GM18861 (cell line): Measurements from ENCODE around the gene ADCYAP1.
"Not testable (repeated sequence)": the region's sequence is repeated elsewhere in the genome, so short reads cannot be mapped to it uniquely, and the experiment has no call there.

Experiments
- ATAC-seq: cut with Tn5 transposase; IDR thresholded peaks from one replicate; pipeline ENCODE4 v1.9.1; 2021; ENCODE audit not compliant: unreplicated experiment

The ADCYAP1 gene

DNA sequence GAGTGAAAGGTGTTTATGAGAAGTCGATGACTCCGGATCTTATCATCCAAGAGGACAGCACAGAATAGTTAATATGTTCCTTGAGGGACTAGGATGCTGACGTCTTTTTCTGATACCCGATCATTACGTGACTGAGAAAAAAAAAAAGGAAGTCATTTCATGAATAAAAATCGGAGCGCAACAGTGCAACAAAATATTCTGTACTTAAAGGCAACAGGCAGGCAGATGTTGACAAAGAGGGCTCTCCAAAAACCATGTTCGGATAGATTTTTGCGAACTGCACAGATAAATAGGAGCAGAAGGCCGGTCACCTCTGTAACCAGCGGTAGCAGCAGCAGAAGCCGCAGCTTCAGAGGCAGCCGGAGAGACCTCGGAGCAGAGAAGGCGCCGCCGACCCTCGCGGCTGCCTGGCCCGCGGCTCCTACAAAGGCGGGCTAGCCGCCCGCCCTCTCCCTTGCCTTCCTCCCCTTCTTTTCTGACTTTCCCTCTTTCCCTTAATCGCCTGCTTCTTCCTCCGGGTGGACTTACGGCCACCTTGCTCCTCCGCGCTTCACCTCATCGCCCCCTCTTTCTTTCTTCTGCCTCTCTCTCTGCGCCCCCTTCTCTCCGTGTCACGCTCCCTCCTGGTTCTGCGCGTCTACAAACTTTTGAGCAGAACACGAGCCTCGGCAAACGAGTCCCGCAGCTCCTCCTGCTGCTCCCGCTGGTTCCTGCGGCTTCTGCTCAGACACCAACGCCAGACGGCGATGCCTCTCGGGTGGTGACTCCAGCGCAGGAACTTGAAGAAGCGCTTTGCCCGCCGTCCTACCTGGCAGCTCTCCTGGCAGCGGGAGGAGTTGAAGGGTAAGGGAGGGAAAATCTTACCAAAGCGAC, at the start of gene ADCYAP1:
Gene ADCYAP1, plus strand, starts transcription at position 654 of the 873 bp plus-strand sequence. CDS start 516 bp downstream, outside the sequence.
- ATAC-seq: no peak

DNA sequence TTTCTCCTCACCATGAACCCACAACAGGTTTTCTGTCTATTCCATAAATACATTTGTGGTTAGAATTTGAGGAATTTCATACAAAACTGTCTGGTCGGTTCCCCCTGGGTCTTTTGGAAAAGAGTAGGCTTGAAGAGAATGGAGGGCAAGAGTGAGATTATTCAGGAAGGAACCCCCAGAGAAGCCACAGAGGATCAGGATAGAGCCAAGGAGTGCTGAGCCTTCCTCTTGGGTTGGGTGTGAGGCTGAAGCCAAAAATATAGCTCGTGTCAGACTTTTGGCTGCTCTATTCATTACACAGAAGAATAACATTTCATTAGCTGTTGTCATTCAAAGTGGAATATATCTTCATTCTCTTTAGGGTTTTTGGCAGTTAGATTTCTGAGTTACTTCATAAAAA, 46.7 kb upstream of the ADCYAP1 start:
- ATAC-seq: no peak

DNA sequence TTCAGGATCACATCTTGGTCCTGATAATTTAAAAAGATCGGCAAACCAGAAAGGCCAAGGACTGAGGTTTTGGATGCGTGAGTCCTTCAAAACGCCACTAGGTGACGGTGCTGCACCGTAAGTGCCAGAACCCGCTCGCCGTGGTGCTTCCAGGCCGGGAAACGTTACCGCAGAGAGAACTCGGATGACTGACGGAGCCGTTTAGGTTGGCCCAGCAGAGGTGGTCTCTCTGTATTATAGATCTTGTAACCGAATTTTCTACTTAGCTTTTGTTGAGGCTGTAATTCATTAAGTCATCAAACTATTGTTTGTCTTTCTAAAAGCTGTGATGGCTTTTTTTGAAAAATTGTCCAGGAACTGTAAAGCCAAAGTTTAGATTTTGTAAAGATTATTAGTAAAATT, 39.8 kb upstream of the ADCYAP1 start:
- ATAC-seq: peak; percentile 78

DNA sequence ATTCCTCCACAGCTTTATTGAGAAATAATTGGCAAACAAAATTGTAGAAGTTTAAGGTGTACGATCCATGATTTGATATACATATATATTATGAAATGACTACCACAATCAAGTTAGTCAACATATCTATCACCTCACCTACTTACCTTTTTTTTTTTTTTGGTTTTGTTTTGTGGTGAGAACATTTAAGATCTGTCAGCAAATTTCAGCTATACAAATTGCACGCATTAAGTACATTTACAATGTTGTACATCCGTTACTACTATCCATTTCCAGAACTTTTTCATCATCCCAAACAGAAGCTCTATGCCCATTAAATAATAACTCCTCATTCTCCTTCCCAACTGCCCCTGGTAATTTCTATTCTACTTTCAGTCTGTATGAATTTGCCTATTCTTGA, 37.4 kb upstream of the ADCYAP1 start:
- ATAC-seq: no peak

DNA sequence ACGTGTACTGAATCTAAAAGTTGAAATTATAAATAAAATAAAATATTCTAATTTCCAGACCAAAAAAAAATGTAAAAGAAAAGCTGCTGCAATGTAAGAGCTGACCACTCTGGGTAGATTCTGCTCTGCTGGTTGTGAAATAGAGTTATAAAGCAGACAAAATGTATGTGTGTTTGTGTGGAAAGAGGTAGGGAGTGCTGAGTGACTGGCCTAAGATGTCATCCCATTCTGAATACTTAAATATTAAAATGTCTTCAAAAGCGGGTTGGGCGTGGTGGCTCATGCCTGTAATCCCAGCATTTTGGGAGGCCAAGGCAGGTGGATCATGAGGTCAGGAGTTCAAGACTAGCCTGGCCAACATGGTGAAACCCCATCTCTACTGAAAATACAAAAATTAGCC, 31.2 kb upstream of the ADCYAP1 start:
- ATAC-seq: not testable (repeated sequence)

DNA sequence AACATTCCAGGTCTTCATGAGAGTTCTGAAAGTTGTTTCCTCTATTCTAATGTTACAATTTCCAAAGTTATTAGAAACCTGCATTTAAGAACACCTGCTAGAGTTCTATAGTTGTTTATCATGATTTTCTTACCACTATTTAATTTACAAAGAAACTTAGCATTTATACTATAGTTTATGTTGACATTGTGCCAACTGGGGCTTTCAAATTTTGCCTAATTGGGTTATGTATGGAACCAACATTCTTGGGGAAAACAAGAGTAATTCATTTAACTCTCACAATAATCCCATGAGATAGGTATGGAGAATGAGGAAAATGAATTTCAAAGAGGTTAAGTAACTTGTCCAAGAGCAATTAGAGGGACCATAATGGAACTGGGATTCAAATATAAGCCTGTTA, 28.8 kb upstream of the ADCYAP1 start:
- no peak for ATAC-seq

DNA sequence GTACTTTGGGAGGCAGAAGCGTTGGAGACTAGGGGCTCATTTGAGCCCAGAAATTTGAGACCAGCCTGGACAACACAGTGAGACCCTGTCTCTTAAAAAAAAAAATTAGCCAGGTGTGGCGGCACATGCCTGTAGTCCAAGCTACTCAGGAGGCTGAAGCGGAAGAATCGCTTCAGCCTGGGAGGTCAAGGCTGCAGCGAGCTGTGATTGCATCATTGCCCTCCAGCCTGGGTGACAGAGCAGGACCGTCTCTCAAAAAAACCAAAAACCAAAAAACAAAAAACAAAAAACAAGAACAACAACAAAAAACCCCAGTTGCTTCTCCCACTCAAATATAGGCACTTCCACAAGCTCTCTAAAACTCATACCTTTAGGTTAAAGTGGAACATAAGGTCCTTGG, 27.4 kb upstream of the ADCYAP1 start:
- ATAC-seq: no peak

DNA sequence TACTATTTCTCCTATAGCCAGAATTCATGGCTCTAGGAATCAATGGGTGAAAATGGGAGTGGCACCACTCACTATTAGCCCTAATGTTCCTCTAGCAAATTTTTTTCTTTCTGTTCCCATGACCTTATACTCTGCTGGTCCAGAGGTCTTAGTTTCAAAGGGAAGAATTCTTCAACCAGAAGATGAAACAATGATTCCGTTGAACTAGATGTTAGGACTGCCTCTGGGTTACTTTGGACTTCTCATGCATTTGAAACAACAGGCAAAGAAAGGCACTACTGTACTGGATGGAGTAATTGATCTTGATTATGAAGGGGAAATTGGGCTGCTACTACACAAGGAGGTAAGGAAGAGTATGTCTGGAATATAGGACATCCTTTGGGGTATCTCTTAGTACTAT, 18.6 kb upstream of the ADCYAP1 start:
- ATAC-seq: no peak

DNA sequence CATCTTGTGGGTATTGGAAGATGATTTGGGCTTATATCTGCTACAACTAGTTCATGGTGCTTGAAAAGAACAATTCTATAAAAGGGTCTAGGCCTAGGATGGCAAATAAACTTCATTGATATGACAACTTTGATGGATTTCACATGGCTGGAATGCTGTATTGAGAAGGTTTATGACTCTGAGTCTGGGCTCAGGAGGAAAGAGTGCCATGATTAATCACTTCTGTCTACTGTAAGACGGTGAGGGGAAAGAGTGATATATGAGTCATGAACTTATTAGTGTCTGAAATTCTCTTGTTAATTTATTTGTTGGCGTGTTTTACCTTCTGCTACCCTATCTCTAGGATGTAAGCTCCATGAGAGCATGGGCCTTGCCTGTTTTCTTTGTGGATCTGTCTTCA, 17.0 kb upstream of the ADCYAP1 start:
- no peak for ATAC-seq

DNA sequence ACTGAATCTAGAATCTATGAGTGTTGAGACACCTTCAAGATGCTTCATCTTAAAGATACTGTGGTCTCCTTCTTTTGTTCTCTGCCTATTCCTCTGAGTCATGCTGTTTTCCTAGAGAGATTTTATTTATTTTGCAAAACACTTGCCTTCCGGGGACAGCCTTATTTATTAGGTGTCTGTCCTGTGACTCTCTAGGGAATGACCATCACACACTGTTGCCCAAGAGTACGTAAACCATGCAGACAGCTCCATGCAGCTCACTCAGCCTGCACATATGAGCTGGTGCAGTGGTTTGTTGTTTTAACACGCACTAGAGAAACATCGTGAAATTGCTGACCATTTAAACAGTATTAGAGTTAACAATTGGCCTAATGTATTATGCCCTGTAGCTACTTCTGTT, 12.4 kb upstream of the ADCYAP1 start:
- no peak for ATAC-seq

DNA sequence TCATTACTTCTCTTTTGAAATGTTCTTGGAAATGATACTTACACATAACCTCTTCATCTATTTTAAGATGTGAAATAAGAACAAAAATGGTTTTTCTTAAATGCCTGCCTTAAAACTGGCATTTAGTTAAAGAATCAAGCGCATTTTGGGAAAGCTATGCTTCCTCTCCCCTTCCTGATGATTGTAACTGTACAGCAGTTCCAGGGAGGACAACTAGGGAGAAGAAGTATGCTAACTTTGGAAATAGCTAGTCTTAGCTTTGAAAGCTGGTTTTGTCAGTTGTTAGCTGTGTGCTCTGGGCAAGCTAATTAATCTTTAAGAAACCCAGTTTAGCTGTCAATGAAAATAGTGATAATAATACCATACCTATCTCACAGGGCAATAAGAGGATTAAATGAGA, 8.4 kb upstream of the ADCYAP1 start:
- ATAC-seq: no peak

DNA sequence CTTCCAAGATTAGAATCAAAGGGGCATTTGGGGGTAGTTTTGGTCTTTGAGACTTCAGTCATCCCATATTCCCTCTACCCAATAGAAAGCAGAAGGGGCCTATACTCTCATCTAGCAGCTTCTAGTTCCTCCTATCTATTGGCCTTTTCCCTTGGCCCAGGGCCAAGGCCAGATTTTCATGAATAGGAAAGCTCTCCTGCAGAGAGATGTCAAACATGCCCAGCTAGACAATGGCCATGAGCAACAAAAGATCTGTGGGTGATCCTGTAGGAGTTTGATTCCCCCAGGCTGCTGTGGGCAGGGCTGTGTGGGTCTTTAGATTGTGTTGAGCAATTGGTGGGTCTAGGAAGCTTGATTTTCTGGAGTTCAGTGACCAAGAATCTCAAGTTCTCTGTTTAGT, 2.9 kb upstream of the ADCYAP1 start:
- ATAC-seq: no peak

DNA sequence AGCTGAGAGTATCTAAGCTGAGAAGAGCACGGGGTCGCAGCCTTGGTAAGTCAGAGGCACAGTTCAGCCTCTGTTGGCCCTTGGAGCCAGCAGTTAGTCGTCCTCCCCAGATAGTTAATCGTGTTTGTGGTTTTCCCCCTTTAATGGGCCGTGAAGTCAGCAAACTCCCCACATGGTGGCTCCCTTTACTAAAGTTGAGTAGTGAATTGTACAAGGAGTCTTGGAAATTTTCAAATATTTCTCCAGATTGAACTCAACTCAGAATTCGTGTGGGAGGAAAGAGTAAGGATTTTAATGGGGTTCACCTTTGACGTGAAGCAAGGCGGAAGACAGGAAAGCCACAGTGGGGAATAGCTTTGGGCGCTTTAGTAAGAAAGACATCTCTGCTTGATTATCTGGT, 2.4 kb upstream of the ADCYAP1 start:
- no peak for ATAC-seq

DNA sequence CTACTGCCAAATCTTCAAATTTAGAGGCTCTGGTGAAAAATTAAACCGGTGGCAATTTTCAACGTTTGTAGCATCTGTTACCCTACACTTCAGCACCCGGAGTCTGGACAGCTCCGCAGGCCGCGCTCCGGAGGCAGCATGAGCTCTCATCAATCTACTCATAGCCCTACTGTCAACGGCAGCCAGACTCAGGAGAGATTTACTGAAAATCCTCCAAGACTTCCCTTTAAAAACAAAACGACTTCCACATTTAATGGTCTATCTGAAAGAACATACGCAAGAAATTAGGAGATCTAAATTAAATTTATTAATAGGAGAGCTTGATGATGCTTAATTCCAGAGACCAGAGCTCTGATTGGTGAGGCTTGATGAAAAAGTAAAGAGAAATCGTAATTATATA, 970 bp upstream of the ADCYAP1 start:
- ATAC-seq: no peak

DNA sequence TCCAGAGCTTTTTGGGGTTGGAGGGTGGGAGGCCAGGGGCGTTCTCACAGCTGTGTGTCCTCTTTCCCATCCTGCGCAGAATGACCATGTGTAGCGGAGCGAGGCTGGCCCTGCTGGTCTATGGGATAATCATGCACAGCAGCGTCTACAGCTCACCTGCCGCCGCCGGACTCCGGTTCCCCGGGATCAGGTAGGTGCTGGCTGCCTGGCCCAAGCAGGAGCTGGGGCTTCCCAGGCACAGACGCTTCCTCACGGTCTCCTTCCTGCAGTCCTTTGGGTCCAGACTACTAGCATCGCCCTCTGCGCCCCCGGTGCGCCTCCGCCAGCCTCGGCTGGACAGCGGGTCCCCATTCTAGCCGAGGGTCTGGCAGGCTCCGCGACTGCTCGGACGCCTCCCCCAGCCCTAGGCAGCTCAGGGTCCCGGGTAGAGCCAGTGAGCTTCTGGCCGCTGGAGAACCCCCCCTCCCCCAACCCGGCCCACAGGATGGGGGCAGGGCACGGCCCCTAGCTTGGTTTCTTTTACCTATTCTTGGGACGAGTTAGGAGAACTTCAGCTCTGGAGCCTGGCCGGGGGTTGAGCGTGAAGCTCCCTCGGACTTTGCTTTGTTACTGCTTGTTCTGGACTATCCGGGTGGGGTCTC, 756 bp downstream of the ADCYAP1 start:
- no peak for ATAC-seq

DNA sequence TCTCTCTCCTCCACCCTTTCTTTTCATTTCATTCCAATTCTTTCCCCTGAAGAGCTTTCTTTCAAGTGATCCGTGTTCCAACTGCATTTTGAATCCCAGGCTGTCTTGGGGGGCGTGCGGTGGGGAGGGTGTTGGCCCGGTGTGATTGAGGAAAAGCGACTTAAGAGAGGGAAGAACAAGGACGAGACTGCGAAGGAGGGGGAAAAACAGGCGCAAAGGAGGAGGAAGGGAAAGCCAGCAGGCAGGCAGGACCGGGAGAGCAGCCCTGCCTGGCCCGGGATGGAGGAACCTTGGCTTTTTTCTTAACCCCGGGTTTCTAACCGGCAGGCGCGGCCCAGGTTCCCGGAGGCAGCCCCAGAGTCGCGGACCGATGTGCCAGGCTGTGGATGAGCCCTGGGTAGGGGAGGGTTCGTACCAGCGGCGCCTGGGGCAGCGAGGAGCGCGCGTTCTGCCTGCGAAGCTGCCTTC, 1.3 kb downstream of the ADCYAP1 start:
- ATAC-seq: no peak

DNA sequence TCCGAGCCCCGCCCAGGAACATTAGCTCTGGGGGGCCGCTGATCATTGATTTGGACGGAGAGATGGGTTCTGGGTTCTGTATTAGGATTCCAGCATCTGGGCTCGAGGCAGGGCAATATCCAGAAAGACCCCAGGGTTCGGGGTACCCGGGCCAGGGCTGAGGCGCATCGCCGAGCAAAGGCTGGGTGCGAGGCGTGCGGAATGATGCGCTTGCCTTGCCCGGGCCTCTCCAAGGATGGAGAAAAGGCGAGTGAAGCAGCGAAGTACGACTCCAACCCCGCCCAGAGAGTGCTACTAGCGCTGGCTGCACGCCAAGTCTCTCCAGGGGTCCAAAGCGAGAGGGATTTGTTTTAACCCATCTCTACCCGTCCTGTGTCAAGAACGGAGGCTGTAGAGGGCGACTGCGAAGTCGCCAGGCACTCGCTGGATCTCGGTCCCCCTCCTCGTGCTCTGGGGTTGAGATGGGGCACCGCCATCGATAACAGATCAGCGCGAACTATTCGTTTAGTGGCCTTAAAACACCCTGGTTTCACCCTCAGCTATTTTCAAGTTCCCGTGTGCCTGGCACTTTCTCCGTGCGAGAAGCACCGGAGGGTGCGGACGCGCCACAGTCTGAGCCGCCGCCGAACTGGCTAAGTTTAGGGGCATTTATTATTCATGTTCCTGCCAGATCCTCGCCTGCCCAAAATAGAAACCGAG, 1.9 kb downstream of the ADCYAP1 start:
- ATAC-seq: no peak

DNA sequence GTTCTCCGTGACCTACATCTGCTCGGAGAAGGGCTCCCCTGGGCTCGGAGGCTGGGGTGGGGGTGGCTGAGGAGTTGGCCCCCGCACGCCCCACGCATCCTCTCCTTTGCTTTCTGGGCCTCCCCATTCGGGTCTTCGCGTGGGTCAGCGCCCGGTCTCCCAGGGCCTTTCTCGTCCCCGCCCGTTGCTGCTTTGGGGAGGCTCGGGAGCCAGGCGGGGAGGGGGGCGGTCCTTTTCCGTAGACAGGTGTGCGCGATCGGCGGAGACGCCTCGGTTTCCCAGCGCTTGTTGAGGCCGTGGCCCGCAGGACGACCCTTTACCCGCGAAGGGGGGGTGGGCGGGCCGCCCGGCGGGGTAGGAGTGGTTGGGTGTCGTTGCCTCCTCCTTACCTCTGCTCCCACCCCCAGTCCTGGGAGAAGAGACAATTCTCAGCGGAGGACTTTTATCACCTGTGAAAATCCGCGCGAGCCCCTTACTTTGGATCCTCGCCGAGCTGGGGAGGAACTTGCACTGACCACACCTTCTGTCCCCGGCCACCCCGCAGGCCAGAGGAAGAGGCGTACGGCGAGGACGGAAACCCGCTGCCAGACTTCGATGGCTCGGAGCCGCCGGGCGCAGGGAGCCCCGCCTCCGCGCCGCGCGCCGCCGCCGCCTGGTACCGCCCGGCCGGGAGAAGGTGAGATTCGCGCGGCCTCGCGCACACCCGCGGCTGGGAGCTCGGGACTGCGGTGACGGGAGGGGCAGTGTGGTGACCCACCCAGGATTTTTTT, 2.6 kb downstream of the ADCYAP1 start:
- no peak for ATAC-seq

DNA sequence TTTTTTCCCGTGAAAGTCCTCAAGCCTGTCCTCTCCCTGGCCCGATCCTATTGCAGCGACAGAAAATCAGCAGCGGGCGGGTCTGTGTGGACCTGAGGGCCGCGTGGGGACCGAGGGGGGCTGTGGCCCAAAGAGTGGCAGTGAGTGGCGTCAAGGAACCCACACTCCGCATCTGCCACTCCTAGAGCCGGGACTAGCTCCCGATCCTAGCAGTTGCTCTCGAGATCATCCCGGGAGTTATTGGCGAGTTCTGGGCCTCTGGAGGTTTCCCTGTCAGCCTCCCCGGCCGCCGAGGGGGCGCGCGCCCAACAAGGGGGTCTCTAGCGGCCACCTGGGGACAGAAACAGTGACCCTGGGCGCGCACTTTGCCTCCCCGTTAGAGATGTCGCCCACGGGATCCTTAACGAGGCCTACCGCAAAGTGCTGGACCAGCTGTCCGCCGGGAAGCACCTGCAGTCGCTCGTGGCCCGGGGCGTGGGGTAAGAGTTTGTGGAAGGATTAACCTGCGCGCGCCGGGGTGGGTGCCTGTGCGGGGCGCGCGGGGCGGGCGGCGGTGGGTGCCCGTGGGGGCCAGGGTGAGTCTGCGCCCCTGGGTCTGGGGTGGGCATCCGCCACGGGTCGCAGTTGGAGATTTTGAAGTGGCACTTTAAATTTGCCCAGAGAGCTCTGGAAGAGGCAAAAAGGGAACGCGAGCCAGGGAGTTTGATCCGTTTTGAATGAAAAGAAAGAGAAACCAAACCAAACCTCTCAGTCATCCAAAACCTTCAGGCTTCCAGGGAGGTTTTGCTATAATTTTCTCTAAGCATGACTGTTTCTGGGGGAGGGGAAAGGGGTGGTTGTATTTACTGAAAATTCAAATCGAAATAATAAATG, 3.5 kb downstream of the ADCYAP1 start:
- ATAC-seq: no peak
